ENCODE measurements around the gene PRADC1.
"Not testable (repeated sequence)": the region's sequence is repeated elsewhere in the genome, so short reads cannot be mapped to it uniquely, and the experiment has no call there.

PRADC1 gene

DNA sequence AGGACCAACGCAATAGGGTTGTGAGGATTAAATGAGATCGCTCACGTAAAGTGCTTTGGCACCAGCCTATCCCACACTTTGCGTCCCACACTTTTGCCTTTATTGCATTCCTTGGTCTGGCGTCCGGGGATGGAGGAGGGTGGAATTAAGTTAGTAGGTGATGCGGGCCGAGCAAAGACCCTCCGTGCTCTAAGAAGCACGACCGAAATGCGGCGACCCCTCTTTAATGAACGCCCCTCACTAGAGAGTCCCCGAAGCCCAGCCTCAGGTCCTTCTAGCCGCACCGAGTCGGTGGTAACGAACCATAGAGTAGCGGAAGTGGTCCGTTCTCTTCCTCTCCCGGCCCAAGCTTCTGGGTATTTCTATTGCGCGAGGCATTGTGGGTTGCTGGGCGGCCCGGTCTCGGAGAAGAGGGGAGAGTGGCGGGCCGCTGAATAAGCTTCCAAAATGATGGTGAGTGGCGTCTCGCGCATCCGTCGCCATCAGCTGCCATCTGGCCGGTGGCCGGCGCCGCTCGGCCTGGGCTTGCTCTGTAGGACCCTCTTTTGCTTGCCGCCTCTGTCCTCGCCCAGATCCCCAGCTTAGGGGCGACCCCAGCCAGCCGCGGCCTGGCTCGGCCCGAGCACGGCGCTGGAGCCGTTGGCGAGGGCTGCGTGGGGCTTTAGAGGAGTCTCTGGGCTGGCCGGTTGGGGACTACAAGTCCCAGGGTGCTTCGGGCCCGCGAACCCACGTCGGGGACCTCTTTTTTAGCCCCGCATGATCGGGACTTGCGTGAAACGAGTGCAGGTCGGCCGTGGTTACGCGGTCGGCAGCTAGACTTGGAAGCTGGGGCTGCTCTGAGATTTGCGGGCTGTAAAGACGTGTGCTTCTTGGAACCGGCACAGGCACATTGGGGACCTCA is 1.1 kb upstream of the PRADC1 start, which contains the start of gene CCT7:
Gene CCT7 (plus strand): TSS at position 377 of the 901 bp plus-strand sequence. CDS start 71 bp downstream, at position 448.
- FAIRE-seq: no peak

DNA sequence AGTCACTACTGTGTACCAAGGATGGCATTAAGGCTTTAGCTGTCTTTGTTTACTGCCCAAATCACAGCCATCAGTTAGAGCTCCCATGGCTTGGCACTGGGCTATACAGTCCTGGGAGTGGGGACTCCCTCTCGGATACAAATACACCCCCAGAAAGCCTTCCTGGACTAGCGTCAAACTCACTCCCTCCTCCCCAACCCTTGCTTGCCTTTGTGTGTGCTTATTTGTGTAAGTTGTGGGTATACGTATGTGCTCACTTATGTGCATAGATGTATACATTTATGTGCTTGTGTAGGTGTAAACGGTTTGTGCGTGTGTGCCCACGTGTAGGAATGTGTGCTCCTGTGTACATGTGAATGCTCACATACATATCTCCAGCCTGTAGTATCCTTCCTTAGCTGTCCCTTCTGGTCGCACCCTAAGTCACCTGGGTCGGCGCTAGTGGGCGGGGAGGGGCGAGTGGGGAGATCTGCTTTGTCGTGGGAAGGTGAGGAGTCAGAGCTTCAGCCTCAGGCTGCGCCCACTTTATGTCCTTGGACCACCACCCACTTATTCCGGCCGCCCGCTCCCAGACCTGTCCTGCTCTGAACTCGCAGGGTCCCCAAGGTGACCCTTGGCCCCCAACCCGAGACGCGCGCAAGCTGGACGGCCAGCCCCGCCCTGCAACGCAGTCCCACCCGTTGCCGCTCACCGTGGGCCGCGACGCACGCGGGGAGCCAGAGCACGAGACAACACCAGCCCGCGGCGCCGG is 461 bp downstream of the PRADC1 start:
- no peak for FAIRE-seq

DNA sequence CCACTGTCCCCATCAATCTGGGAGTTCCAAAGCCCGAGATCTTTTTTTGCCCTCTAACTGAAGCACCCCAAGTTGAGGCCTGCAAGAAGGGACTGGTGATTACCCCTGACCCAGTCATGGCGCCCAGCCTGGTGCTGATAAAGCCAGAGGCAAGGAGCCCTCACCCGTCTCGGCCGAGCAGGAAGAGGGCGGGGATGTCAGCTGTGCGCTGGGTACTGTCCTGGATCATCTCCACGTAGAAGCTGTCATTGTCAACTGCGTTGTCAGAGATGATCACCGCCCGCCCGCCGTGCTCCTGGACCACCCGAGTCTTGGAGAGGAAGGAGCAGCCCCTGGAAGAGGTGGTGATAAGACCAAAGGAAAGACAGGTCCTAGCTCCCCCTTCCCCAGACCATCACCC is 4.4 kb downstream of the PRADC1 start:
- no peak for FAIRE-seq

DNA sequence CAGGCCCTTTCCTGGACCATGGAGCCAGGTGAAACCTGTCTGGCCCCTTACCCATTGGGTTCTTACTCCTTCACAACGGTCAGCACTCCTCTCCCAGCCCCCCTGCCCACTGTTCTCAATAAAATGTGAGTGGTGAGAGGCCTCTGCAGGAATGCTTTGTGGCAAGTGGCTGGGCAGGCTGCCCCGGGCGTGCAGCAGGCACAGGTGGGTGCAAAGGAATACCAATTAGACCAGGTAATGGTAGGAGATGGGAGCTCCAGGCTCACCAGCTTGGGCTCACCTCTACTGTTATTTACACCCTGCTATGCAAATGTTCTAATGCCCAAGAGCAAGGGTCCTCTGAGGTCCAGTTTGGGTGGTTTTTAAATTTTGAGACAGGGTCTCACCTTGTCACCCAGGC is 6.0 kb downstream of the PRADC1 start:
- no peak for FAIRE-seq

DNA sequence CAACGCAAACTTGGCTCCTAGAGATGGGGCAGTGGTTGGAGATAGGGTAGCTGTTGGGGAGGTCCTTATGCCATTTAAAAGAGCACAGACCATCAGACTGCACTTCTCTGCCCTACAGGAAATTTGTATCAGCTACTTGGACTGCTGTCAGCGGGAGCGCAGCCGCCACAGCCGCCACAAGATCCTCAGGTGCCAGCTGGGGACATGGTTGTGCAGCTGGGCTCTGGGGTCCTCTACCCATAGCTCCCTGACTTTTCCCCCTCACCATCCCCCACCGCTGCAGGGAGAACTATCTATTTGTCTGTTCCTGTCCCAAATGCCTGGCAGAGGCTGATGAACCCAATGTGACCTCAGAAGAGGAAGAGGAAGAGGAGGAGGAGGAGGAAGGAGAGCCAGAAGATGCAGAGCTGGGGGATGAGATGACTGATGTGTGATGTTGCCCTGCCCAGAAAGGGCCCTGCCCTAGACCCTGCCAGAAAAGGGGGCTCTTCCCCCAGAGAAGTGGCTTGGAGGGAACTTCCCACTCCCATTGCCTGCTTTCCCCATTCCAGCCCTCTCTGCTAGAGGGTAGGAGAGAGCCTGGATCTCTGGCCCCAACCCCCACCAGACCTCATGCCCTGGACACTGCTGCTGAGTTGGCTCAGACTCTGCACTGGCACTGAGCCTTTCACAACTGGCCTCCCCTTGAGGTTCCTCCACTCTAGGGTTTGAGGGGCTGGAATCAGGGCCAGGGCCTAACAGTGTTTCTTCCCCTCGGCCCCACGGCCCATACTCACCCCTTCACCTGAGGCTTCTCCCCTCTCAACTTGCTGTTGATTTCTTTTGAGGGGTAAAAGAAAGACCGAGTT is 7.3 kb downstream of the PRADC1 start:
- FAIRE-seq: no peak

DNA sequence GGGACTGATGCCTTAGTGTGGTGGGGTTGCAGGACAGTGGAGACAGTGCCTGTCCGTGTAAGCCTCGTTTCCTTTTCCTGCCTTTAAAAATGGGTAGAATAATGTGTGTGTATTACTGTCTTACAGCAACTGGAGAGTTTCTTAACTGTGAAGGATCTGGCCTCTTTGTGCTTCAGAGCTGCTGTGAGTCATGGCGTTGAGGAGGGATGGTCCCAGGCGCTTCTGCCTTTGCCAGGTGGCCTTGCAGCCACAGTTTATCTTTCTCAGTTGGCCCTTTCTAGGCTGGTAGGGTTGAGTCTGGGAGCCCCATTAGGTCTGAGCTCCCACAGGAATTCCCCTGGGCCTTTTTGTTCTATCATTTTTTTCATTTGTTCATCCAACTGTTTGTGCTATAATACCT is 9.2 kb downstream of the PRADC1 start:
- no peak for FAIRE-seq

DNA sequence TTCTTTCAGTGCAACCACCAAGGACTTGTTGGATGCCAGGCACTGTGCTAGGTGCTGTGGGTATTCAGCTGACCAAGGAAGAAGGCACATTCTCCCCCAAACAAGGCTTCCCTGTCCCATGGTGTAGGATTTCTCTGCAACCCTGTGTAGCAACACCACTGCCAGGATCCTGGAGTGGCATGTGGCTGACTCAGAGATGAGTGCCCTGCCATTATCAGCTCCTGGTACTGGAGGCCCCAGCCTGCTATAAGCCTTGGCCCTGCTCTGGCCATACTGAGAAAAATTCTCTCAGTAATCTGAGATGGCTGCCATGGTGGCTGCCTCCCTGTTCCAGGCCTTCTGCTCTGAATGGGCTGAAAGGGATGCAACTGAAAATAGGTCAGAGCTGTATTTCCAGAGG is 14.7 kb downstream of the PRADC1 start:
- no peak for FAIRE-seq

DNA sequence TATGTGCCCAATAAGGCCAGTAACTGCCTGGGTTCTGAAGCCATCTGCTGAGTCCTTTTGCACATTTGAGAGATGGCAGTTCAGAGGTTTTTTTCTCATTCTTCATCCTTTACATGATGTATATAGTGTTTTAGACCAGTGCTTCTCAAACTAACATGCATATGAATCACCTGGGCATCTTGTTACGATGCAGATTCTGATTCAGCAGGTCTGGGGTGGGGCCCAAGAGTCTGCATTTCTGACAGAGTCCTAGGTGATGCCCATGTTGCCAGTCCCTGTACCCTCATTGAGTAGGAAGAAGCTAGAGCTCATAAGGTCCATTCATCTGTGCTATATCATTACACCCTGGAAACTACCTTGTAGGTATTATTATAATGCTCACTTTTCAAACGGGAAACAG is 15.2 kb downstream of the PRADC1 start:
- no peak for FAIRE-seq

DNA sequence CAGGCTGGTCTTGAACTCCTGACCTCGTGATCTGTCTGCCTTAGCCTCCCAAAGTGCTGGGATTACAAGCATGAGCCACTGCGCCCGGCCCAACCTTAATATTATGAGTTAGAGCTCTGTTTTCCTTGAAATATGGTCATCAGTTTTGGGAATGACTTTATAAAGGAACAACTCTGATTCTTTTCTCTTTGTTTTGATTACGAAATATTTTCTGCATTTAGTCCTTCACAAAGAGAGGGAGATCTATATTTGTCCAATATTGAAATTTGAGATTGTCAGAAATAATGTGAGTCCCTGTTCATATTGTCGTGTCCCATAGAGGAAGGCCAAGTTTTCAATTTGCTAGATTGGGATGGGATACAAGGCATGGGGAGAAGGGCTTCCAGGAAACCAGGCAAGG is 15.9 kb downstream of the PRADC1 start:
- no peak for FAIRE-seq

DNA sequence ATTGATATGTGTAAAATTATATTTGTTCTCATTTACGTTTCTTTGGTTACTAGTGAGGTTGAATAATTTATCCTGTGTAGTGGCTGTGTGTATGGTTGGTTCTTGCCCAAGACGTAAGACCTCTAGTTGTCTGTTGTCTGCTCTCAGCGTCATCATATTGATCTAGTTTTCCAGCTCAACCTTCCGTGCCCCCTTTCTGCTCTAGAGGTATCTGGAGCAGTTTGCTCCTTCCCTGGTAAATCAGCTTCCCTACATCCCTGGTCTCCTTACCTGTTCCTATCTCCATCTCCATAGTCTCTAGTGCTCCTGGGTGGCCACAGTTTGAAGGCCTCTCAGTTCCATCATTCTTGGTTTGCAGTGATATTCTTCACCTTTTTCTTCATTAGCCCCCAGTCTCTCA is 17.8 kb downstream of the PRADC1 start:
- FAIRE-seq: no peak

DNA sequence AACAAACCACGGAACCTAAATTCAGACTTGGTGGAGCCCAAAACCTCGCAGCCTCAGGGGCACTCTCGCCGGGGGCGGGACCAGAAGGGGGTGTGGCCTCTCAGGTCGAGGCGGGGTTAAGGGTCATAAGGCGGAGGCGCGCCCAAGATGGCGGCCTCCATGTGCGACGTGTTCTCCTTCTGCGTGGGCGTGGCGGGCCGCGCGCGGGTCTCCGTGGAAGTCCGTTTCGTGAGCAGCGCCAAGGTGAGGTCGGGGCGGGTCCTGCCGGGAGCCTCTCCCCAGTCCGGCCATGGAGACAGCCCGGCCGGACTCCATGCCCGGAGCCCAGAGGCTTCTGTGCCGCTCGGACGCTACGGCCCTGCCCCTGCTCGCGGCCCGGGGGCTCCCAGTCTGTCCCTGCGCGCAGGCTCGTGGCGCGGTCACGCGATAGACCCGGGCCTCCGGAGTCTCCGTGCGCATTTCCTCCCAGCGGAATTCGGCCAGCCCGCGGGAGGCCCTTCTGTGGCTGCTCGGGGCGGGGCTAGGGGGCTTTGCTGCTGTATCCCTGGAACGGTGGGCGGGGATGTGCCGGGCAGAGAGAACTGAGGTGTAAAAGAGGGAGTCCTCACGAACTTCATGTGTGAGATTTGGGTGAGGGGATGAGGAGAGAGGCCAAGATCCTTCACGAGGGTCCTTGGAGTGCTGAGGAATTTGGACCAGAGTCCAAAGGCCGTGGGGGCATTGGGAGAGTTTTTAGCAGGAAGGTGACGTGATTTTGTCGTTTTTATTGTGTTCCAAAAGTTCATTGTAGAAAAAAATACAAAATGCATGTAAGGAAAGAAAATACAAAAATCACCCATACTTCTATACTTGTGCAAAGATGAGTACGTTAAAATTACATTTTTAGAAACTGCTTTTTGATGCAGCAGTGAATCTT is 18.7 kb downstream of the PRADC1 start, which contains the start of gene SMYD5:
Gene SMYD5 (plus strand): TSS at position 126 of the 916 bp plus-strand sequence. CDS start 22 bp downstream, at position 148.
- no peak for FAIRE-seq

DNA sequence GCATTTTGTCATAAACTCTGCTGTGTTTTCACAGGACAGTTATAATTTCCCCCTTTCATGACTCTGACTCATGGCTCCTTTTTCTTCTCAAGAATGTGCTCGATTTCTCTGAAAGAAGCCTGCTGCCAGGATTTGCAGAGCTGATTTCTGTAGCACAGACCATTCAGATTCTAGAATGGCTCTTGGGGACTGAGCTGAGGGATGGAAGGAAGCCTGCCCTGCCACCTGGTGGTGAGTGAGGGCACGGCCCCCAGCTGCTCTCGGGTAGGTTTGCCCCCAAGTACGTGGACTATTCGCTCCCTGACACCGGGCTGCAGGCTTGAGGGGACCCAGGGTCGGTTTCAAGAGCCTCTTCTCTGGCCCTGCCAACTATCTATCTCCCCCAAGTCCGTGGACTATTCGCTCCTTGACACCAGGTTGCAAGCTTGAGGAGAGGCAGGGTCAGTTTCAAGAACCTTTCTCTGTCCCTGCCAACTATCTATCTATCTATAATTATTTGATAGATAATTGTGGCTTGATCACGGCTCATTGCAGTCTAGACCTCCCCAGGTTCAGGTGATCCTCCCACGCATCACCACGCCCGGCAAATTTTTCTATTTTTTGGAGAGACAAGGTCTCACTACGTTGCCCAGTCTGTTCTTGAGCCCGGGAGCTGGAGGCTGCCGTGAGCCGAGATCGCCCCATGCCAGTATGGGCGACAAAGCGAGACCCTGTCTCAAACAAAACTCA is 20.4 kb downstream of the PRADC1 start:
- FAIRE-seq: no peak

DNA sequence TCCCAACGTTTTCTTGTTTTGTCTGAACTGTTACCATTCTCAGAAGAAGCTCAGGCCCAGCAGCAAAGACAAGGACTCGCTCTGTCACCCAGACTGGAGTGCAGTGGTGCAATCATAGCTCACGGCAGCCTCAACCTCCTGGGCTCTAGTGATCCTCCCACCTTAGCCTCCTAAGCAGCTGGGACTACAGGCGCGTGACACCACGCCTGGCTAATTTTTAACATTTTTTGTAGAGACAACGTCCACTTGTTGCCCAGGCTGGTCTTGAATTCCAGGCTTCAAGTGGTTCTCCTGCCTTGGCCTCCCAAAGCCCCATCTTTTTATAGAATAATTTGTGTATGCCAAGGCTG is 21.0 kb downstream of the PRADC1 start:
- no peak for FAIRE-seq

DNA sequence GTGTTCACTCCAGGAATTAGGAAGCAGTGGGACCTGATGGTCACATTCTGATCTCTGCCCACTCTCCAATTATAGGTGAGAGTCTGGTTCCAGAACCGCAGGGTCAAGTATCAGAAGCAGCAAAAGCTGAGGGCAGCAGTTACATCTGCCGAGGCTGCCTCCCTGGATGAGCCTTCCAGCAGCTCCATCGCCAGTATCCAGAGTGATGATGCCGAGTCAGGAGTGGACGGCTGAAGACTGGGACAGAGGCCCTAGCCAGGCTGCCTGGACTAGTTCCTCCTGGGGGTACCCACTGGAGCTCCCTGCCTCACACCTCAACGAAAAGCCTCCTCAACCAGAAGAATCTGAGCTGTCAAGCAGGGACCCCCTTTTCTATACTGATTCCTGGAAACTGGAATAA is 22.3 kb downstream of the PRADC1 start:
- FAIRE-seq: no peak

DNA sequence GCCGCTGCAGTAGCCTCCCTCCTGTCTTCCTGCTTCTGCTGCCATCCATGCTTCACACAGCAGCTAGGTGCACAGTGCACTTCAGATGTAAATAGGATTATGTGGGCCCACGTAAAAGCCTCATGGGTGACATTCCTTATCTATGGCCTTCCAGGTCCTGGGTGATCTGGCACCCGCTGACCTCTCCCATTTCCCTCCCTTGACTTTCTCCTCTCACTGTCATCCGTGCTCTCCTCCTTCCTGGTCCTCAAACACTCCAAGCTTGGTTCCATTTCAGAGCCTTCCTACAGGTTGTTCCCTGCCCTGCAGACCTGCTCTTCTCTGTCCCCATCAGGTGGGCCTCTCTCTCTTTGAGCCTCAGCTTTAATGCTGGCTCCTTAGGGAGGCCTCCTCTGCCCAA is 23.0 kb downstream of the PRADC1 start:
- no peak for FAIRE-seq

DNA sequence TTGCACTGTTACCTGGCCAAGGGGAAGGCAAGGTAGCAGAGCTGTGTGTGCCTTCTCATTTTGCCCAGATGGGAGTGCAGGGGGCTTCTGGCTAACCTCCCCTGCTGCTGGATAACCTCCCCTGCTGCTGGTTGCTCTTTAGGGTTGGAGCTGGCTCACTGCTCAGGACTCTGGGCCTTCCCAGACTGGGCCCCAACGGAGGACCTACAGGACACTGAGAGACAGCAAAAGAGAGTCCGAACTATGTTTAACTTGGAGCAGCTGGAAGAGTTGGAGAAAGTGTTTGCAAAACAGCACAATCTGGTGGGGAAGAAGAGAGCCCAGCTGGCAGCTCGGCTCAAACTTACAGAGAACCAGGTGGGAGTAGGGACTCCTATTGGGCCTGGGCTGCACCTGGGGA is 24.8 kb downstream of the PRADC1 start:
- FAIRE-seq: no peak

DNA sequence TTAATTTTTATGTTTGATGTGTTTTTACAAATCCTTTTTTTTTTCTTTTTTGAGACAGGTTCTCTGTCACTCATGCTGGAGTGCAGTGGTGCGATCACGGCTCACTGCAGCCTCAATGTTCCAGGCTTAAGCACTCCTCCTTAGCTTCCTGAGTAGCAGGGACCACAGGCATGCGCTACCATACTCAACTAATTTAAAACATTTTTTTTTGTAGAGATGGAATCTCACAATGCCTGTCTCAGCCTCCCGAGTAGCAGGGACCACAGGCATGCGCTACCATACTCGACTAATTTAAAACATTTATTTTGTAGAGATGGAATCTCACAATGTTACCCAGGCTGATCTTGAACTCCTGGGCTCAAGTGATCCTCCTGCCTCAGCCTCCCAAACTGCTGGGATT is 27.4 kb downstream of the PRADC1 start:
- no peak for FAIRE-seq

DNA sequence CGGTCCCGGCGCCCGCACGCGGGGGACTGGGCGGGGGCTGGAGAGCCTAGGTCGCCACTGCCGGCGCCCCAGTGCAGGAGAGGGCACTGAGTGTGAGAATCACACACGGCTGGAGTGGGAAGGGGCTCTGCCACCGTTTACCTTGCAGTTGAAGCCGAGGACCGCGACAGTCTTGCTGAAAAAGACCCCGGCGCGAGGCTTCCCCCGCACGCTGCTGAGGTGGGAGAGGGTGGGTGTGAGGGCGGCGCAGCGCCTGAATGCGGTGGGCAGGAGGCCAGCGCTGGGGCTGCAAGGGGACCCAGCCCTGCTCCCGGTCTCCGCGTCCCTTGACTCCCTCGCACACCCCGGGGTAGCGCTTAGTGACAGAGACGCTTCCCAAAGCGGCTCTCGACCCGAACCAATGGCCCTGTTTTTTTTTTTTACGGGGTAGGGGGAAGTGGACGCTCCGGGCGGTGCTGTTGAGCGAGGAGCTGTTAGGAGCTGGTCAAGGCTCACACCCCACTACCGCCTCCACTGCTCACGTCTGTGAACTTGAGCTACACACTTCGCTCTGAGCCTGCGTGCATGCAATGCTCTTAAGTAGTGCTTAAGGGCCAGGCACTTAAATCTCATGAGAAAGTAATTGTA is 29.9 kb downstream of the PRADC1 start:
- FAIRE-seq: no peak

DNA sequence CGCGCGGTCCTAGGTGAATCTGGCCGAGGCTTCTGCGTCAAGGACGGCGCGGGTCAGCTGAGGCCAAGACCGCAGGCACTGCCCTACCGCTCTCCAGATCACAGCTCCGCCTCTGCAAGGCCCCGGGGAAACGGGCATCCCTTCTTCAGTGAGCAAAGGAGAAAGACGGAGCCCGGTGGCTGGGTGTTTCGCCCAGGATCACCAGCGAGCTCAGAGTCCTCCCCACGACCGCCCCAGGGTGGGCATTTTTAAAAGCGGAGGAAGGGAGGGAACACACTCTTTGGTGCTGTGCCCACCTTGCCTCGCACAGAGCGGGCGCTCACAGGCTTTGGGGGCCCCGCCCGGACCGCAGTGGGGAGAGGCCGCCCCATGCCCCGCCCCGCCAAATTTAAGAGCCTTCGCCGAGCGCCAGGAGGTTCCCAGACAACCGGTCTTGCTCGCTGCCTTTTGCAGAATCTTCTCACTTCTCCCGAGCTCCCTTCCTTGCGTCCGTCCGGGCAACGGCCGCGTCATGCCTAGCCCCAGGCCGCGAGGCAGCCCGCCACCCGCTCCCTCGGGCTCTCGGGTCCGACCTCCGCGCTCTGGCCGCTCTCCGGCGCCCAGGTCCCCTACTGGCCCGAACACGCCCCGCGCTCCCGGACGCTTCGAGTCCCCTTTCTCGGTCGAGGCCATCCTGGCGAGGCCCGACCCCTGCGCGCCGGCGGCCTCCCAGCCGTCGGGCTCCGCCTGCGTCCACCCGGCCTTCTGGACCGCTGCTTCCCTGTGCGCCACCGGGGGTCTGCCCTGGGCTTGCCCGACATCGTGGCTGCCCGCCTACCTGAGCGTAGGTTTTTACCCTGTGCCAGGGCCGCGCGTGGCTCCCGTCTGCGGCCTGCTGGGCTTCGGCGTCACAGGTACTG is 30.6 kb downstream of the PRADC1 start, which contains the start of gene NOTO:
Gene NOTO (plus strand): TSS at position 419 of the 899 bp plus-strand sequence. CDS start 93 bp downstream, at position 512.
- FAIRE-seq: no peak

DNA sequence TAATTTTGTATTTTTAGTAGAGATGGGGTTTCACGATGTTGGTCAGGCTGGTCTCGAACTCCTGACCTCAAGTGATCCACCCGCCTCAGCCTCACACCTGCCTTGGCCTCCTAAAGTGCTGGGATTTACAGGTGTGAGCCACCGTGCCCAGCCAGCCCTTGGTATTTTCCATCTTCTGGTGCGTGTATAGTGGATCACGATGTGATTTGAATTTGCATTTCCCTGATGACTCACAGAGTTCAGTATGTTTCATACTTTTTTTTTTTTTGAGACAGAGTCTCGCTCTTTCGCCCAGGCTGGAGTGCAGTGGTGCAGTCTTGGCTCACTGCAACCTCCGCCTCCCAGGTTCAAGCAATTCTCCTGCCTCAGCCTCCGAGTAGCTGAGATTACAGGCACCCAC is 32.8 kb downstream of the PRADC1 start:
- FAIRE-seq: not testable (repeated sequence)

Measured in islet of Langerhans (tissue), 1 donor.